Fibroblast of skin of left quadriceps (primary cell): Measurements from ENCODE around the gene DLG1.

Experiments used
- DNase-seq, 2 experiments: peaks; one replicate each; pipeline ENCODE4 v3.0.0-alpha.2; 2013; ENCODE audit warnings: low read depth in 2 of 2

The DLG1 gene

DNA sequence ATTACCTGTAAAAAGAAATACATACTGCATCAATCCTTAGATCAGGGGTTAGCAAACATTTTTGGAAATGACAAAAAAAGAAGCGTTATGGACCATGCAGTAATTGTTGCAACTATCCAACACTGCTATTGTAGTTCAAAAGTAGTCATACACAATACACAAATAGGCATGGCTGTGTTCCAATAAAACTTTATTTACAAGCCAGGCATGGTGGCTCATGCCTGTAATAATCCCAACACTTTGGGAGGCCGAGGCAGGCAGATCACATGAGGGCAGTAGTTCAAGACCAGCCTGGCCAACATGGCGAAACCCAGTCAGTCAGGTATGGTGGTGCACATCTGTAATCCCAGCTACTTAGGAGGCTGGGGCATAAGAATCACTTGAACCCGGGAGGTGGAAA, 124.8 kb downstream of the DLG1 start:
- DNase-seq: no peak

DNA sequence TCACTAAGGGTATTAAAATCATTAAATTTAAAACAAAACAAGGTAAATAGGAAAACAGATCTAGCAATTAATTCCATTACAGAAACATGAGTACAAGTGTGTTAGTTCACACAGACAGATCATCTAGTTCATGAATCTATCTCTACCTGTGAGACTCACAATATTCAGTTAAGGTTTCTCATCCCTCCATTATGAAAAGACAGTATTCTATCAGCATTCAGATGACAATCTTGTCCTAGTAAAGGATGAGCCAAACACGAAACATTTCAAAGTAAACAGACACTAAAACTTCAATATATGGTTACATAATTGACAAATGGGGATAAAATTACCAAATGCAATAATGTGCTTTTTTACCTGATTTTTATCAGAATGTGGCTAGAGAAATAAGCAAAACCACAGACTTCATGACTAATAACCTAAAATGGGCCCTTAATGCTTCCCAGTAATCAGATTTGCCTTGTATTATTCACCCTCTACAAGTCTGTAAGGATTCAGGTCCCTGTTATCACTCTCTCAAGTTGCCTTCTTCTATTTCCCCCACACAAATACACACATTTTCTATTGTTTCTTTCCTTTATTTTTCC, 126.8 kb downstream of the DLG1 start:
- peak in 1 of 2 experiments; percentile 4 for DNase-seq

DNA sequence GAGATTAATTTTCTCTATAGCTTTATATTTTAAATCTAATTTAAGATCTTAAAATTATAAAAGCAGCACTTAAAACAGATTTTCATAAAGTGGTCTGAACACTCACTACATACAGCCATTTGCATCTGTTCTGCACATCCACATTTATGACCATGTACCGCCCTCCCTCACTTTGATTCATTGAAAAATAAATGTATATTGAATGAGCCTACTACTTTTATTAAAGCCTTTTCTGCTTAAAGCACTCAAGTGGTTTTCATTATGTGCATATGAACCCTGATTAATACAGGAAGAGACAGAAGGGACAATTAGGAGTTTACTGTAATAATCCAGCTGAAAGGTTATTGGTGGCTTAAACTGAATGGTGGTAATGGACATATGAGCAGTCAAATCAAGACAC, 129.4 kb downstream of the DLG1 start:
- DNase-seq: no peak

DNA sequence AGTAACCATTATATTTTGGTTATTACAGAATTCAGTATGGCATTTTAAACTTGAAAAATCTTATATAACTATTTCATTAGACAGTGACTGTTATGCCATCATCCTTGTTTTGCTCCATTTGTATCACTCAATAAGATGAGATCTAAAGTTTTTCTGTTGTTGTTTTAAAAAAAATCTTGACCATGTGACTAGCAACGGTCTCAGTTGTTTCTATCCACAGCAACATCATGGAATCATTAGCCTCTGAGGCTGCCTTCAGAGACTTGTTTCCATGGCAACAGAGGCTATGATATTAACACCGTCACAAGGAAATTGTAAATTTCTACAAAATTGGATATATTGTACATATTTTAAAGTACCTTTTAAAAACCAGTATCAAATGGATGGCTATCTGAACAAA, 129.8 kb downstream of the DLG1 start:
- peak; percentile 26 to 36 for DNase-seq

DNA sequence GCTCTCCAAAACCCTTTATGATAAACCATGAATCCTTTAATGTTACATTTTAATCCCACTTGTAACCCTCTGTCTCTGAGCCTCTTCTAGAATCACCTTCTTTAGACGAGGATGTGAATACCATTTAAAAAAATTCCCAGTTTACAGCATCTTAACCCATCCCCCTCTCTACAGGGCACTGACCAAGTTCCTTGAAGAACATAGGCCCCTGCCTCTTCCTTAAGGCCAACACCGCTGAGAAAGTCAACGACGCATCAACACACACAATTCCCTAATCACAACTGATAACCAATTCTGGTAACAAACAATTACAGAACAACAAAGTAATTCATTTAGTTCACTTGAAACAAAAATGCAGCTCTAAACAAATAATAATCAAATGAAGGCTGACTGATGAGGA, 130.3 kb downstream of the DLG1 start:
- DNase-seq: no peak

- DNase-seq: no peak
These were observed 130.9 kb downstream of the DLG1 start for GRCh38 chr3:197167549-197167948.

- DNase-seq: no peak
These were observed 132.5 kb downstream of the DLG1 start for GRCh38 chr3:197165890-197166289.

DNA sequence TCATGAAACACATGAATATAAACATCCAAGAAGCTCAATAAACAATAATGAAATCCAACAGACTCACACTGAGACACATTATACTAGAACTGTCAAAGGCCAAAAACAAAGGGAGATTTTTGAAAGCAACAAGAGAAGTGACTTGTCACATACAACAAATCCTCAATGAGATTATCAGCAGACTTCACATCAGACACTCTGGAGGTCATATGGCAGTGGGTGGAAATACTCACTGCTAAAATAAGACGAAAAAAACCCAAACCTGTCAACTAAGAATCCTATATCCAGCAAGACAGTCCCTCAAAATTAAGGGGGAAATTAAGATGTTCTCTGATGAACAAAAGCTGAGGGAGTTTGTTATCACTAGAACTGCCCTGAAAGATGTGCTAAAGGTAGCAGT, 143.4 kb downstream of the DLG1 start:
- no peak for DNase-seq

- DNase-seq: peak; percentile 29 to 44
These were observed 146.8 kb downstream of the DLG1 start for GRCh38 chr3:197151580-197151979.

DNA sequence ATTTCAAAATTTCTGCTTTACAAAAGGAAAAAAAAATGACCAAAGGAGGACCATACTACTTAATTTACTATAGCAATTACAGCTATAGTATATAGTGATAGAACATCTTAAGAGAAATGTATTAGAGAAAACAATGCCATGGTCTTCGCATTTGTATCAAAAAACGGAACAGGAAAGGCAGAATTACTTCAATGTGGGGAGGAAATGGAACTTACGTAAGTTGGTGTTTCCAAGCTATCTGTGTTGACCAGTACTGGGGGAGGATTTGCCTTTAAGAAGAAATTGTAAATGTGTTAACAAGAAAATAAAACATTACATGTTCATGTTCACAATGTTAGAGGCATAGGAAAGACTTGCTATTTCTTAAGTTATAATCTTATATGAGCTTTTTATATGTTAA, 148.9 kb downstream of the DLG1 start:
- no peak for DNase-seq

DNA sequence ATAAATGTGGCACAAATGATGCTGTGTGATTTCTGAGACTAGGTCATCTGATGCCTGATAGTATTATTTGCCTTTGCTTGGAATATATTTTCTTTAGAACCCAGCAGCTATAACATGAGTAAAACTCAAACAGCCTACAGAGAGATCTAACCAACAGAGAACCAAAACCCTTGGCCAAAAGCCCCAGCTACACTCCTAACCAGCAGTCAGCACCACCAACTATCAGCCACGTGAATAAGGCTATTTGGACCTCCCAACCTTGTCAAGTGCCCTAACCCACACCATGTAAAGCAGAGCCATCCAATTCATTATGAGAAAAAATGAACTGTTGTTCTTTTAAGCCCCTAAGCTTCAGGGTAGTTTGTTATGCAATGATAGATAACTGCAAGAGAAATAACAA, 154.2 kb downstream of the DLG1 start:
- DNase-seq: no peak

DNA sequence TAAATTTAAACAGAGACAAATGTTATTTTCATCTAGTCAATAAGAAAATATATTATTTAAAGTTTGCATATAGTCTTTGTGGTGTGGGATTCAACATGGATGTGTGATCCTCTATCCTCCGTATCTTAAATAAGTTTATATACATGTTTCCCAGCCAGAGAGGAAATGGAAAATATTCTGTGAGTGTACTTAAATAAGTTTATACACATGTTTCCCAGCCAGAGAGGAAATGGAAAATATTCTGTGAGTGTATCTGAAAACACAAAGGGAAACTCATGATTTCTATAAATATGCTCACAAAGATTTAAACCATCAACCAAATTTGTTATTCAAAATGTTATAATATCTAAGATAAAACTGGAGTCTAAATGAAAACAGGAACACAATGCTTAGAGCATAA, 158.8 kb downstream of the DLG1 start:
- no peak for DNase-seq

DNA sequence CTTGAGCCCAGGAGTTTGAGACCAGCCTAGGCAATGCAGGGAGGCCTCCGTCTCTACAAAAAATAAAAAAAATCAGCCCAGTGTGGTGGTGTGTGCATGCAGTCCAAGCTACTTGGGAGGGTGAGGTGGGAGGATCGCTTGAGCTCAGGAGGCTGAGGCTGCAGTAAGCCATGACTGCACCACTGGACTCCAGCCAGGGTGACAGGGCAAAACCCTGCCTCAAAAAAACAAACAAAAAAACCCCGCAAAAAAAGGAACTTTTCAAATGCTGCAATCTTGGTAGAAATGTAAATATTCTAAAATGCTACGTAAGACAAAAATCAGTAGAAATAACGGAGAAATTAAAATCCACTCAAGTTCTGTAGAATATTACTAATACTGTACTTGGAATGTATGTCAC, 160.7 kb downstream of the DLG1 start:
- no peak for DNase-seq

DNA sequence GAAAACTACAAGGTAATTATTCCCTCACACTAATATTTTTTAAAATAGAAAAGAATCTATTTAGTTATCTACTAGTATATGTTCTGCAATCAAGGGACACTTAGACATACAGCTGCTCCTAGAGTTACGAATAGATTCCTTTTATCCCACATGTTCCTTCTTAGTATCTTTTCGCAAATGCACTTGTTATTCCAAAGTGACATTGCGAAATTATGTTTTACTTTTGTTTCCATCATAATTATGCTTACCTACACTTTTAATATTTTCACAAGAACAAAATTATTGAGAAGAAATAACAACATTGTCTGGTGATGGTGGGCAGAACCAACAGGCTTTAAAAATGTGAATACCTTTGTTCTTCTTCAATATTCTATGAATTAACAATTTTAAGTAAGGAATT, 161.7 kb downstream of the DLG1 start:
- no peak for DNase-seq

DNA sequence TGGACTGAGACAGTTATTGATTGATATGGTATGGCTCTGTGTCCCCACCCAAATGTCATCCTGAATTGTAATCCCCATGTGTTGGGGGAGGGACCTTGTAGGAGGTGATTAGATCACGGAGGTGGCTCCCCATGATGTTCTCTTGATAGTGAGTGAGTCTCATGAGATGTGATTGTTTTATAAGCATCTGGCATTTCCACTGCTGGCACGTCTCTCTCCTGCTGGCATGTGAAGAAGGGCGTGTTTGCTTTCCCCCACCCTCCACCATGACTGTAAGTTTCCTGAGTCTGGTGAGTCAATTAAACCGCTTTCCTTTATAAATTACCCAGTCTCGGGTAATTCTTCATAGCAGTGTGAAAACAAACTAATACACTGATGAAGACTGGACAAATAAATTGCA, 163.2 kb downstream of the DLG1 start:
- no peak for DNase-seq

DNA sequence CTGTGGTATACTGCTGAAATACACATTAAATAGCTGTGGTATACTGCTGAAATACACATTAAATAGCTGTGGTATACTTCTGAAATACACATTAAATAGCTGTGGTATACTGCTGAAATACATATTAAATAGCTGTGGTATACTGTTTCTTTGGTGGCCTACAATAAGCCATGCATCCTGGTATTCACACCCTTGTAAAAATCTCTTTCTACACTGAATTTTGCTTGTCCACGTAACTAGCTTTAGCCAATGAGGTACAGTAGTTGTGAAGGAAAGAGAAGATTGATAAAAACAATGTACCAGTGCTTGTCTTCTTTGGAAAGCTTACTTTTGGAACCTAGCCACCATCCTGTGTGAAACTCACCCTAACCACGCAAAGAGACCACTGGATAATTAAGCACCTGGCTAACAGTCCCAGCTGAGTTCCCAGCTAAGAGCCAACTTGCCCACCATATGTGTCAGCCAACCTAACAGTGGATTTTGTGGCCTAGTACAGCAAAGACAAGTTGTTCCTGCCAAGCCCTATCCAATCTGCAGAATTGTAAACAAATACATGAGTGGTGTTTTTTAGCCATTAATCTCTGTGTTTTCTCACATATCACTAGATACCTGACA, 165.4 kb downstream of the DLG1 start:
- peak; percentile 29 to 32 for DNase-seq

GRCh38 chr3:197125636-197126035, 172.8 kb downstream of the DLG1 start:
- no peak for DNase-seq

DNA sequence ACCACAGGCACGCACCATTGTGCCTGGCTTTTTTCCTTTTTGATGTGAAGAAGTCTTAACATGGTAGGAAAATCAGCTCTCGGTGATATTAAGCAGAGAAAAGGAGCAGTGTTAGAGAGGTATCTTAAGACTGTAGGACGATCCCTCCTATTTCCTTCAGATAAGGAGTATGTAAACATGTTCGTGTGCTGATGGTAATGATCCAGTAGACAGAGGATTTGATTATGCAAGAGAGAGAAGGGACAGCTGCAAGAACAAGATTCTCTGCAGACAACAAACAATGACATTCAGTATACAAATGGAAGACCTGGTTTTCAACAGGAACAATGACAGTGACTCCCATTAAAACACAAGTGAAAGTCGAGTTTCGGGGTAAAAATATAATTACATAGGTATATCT, 173.7 kb downstream of the DLG1 start:
- DNase-seq: no peak

DNA sequence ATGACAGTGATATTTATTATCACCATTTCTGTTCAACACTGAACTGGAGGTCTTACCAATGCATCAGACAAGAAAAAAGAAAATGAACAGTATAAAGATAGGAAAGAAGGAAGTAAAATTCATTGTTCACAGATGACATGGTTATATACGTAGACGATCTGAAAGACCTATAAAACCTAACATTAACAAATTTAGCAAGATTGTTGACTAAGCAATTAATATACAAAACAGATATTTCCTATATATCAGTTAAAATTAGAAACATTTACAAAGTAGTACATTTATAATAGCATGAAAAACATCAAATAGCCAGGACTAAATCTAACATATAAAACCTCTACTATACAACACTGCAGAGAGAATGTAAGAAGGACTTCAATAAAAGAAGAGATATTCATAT, 176.0 kb downstream of the DLG1 start:
- no peak for DNase-seq

DNA sequence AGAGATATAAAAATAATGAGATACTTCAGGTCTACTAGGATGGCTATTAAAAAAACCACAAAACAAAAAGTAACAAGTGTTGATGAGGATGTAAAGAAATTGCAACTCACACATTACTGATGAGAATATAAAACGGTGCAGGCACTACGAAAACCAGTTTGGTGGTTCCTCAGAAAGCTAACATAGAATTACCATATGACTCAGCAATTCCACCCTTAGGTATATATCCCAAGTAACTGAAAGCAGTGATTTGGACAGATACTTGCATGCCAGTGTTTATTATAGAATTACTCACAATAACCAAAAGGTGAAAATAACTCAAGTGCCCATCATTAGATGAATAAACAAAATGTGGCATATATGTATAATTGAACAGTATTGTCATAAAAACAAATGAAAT, 181.3 kb downstream of the DLG1 start:
- no peak for DNase-seq

- no peak for DNase-seq
These were observed 184.4 kb downstream of the DLG1 start for GRCh38 chr3:197114007-197114406.

DNA sequence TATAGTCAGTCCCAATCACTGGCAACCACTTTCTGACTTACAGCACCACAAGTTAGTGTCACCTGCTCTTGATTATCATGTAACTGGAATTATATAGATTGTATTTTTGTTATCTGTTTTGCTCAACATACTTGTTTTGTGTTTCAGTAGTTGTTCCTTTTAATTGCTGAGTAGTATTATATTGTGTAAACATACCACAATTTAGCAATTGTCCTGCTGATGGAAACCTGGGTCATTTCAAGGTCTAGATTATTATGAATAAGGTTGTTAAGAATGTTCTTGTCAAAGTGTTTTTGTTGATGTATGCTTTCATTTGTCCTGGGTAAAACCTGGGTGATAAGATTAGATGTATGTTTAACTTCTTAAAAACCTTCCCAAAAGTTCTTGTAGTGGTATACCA, 186.7 kb downstream of the DLG1 start:
- DNase-seq: no peak

DNA sequence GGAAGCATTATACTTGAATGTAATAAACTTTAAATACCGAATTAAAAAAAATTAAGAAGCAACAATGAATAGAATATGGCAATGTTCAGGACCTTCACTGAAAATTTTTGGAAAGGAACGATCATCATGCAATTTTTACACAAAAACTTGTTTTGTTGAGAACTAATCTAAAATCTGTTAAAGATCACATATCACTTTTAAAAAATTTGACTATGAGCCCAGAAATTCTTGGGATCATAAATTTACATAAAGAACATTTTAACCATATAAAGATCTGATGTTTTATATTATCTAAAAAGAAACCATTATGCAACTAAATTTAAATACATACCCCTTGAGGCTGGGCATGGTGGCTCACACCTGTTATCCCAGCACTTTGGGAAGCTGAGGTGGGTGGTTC, 192.6 kb downstream of the DLG1 start:
- no peak for DNase-seq

- DNase-seq: no peak
These were observed 193.7 kb downstream of the DLG1 start for GRCh38 chr3:197104738-197105137.
